SK-N-SH (cell line): ENCODE data around the gene PBXIP1. TPM values are rescaled to one million over a fixed set of nuclear protein-coding genes. Genes with fewer than 3 reads are reported as not detected.

ENCODE experiments used
- CTCF ChIA-PET: fragments of 300-600, 350-600 bp; formaldehyde crosslinking; extraction: SDS; loops from one replicate; lab custom pipeline; 2021; lab: Yijun Ruan, JAX
- POLR2A ChIA-PET: fragments of 350-600 bp; sonication (Branson Sonifier 250); formaldehyde crosslinking; extraction: SDS; loops from one replicate; lab custom pipeline; 2020; ENCODE audit warnings: antibody characterized with exemption, inconsistent platforms; lab: Yijun Ruan, JAX
- DNase-seq: peaks from one replicate; pipeline ENCODE4 v3.0.0; 2012
- H2AFZ ChIP-seq: fragments of 200-600 bp; sonication (generic); 2 replicates; pipeline ENCODE4 v1.8.1; 2016; ENCODE audit warnings: antibody characterized with exemption, mild to moderate bottlenecking, low read depth
- H3F3A ChIP-seq: fragments of 200-600 bp; sonication (generic); replicated peaks from 2 replicates; pipeline ENCODE3; 2016; ENCODE audit warnings: antibody characterized with exemption, mild to moderate bottlenecking; ENCODE audit not compliant: insufficient read depth
- H3K27ac ChIP-seq, 2 experiments: fragments of 200-500 bp in 1 of 2; fragments of 200-600 bp in 1 of 2; sonication (Bioruptor generic) in 1 of 2; sonication (generic), shearing (Covaris generic) in 1 of 2; 2 replicates each; pipeline versions ENCODE4 v1.5.1 to v1.6.1; 2014 to 2016; ENCODE audit warnings: low read depth in 2 of 2, inconsistent platforms in 1 of 2, low read length in 1 of 2, mild to moderate bottlenecking in 1 of 2, mixed read lengths in 1 of 2
- H3K27me3 ChIP-seq: fragments of 200-600 bp; sonication (generic), shearing (Covaris generic); 2 replicates; pipeline ENCODE4 v1.6.1; 2016; ENCODE audit warnings: mixed run types; ENCODE audit not compliant: insufficient read depth
- H3K36me3 ChIP-seq, 2 experiments: fragments of 200-500 bp in 1 of 2; fragments of 200-600 bp in 1 of 2; sonication (Bioruptor generic) in 1 of 2; sonication (generic) in 1 of 2; replicated peaks in 1 of 2; 2 replicates each; pipeline versions ENCODE3 to v1.5.1; 2014 to 2016; ENCODE audit warnings: low read length in 1 of 2, mild to moderate bottlenecking in 1 of 2; ENCODE audit not compliant: insufficient read depth in 2 of 2, control insufficient read depth in 1 of 2
- H3K4me1 ChIP-seq, 2 experiments: fragments of 200-500 bp in 1 of 2; fragments of 200-600 bp in 1 of 2; sonication (Bioruptor generic) in 1 of 2; sonication (generic), shearing (Covaris generic) in 1 of 2; 2 replicates each; pipeline versions ENCODE4 v1.5.1 to v1.6.1; 2014 to 2016; ENCODE audit warnings: low read depth in 1 of 2, low read length in 1 of 2, mixed run types in 1 of 2; ENCODE audit not compliant: insufficient read depth in 2 of 2, control insufficient read depth in 1 of 2
- H3K4me2 ChIP-seq: fragments of 200-600 bp; sonication (generic), shearing (Covaris generic); 2 replicates; pipeline ENCODE4 v1.6.1; 2017; ENCODE audit warnings: mixed run types
- H3K4me3 ChIP-seq, 2 experiments: fragments of 200-500 bp in 1 of 2; fragments of 200-600 bp in 1 of 2; sonication (Bioruptor generic) in 1 of 2; sonication (generic), shearing (Covaris generic) in 1 of 2; 2 replicates each; pipeline versions ENCODE4 v1.5.1 to v1.8.1; 2014 to 2016; ENCODE audit warnings: low read depth in 2 of 2, inconsistent platforms in 1 of 2, low read length in 1 of 2, mild to moderate bottlenecking in 1 of 2, mixed read lengths in 1 of 2, moderate library complexity in 1 of 2
- H3K79me2 ChIP-seq: fragments of 200-600 bp; sonication (generic); 2 replicates; pipeline ENCODE4 v1.8.1; 2017; ENCODE audit warnings: mild to moderate bottlenecking; ENCODE audit not compliant: insufficient read depth
- H3K9ac ChIP-seq: fragments of 200-600 bp; sonication (generic); 2 replicates; pipeline ENCODE4 v1.6.1; 2017; ENCODE audit warnings: mixed run types
- H3K9me2 ChIP-seq: fragments of 200-600 bp; sonication (generic); 2 replicates; pipeline ENCODE4 v1.6.1; 2017; ENCODE audit warnings: mixed run types
- H3K9me3 ChIP-seq: fragments of 200-600 bp; sonication (generic); 2 replicates; pipeline ENCODE4 v1.6.1; 2017; ENCODE audit warnings: mixed run types, mild to moderate bottlenecking, moderate library complexity
- H4K20me1 ChIP-seq: fragments of 200-600 bp; sonication (generic); 2 replicates; pipeline ENCODE4 v1.6.1; 2017; ENCODE audit warnings: mild to moderate bottlenecking, mixed run types; ENCODE audit not compliant: insufficient read depth
- CHD2 ChIP-seq: fragments of 150-350 bp; IDR thresholded peaks from 2 replicates; pipeline ENCODE4 v1.6.1; 2018; ENCODE audit warnings: low read length; ENCODE audit not compliant: partially characterized antibody
- CTCF ChIP-seq: fragments of 200-600 bp; sonication (generic); IDR thresholded peaks from 2 replicates; pipeline ENCODE4 v1.6.1; 2017; ENCODE audit warnings: antibody characterized with exemption, mild to moderate bottlenecking, moderate library complexity
- ELF1 ChIP-seq: IDR thresholded peaks from 2 replicates; pipeline ENCODE4 v1.4.0; 2012
- EP300 ChIP-seq, 2 experiments: IDR thresholded peaks; 2 replicates each; pipeline versions ENCODE4 v1.4.0 to v1.6.1; 2012; ENCODE audit warnings: borderline replicate concordance in 1 of 2, low read depth in 1 of 2, low read length in 1 of 2
- EZH2phosphoT487 ChIP-seq: fragments of 200-600 bp; sonication (generic); IDR thresholded peaks from 2 replicates; pipeline ENCODE4 v1.6.1; 2017; ENCODE audit warnings: low read depth, mixed run types, mild to moderate bottlenecking, antibody characterized with exemption, moderate library complexity, borderline replicate concordance
- FOSL2 ChIP-seq: IDR thresholded peaks from 2 replicates; pipeline ENCODE4 v1.4.0; 2012; ENCODE audit warnings: low read depth, mild to moderate bottlenecking, moderate library complexity, borderline replicate concordance
- FOXJ3 ChIP-seq: sonication (generic); formaldehyde crosslinking; IDR thresholded peaks from 2 replicates; pipeline ENCODE4 v1.5.1; 2020; ENCODE audit warnings: mild to moderate bottlenecking, missing genetic modification reagents
- FOXM1 ChIP-seq: IDR thresholded peaks from 2 replicates; pipeline ENCODE4 v1.4.0; 2012; ENCODE audit warnings: low read depth, mild to moderate bottlenecking
- GATA2 ChIP-seq: sonication (generic); formaldehyde crosslinking; IDR thresholded peaks from 2 replicates; pipeline ENCODE4 v1.5.0; 2020; ENCODE audit warnings: mild to moderate bottlenecking, missing genetic modification reagents
- JUND ChIP-seq: IDR thresholded peaks from 2 replicates; pipeline ENCODE4 v1.4.0; 2012
- MEF2A ChIP-seq: IDR thresholded peaks from 2 replicates; pipeline ENCODE4 v1.4.0; 2012; ENCODE audit warnings: low read depth, borderline replicate concordance
- NFIC ChIP-seq: IDR thresholded peaks from 2 replicates; pipeline ENCODE4 v1.4.0; 2012; ENCODE audit warnings: borderline replicate concordance
- RAD21 ChIP-seq: IDR thresholded peaks from 2 replicates; pipeline ENCODE4 v1.6.1; 2012; ENCODE audit warnings: mild to moderate bottlenecking, low read length
- RCOR1 ChIP-seq: fragments of 150-350 bp; IDR thresholded peaks from 2 replicates; pipeline ENCODE4 v1.6.1; 2017; ENCODE audit warnings: antibody characterized with exemption, low read length
- RFX5 ChIP-seq: IDR thresholded peaks from 2 replicates; pipeline ENCODE4 v1.6.1; 2012; ENCODE audit warnings: mild to moderate bottlenecking, improper control_type of control experiment, low read length
- SIN3A ChIP-seq: IDR thresholded peaks from 2 replicates; pipeline ENCODE4 v1.6.1; 2012; ENCODE audit warnings: low read depth, mild to moderate bottlenecking, low read length, moderate library complexity, borderline replicate concordance
- SMC3 ChIP-seq: IDR thresholded peaks from 2 replicates; pipeline ENCODE4 v1.6.1; 2012; ENCODE audit warnings: low read depth, low read length, improper control_type of control experiment
- WGBS: methylation state at CpG from one replicate; pipeline ENCODE4 v1.1.6; 2017; ENCODE audit warnings: low lambda C conversion rate; 5-methylcytosine and 5-hydroxymethylcytosine counted together
- polyA plus RNA-seq, 3 experiments: library from polyadenylated mRNA; depleted of rRNA; stranded (reverse); fragments of >200 nt; gene quantifications; 2 replicates each; pipeline ENCODE4 v1.2.3, GENCODE V29; 2012
- TF ChIP-seq, protein P1 (sequence below): IDR thresholded peaks from 2 replicates; pipeline ENCODE4 v1.4.0; 2012; ENCODE audit warnings: low read depth, borderline replicate concordance
- TF ChIP-seq, protein P2 (sequence below): IDR thresholded peaks from 2 replicates; pipeline ENCODE4; 2012

PBXIP1 gene
- polyA plus RNA-seq, 1 of the 3 experiments (the other 2 are of a cell fraction) = 55.9 TPM

- Histone ChIP-seq H3K4me2 (peak overlapping the region; percentile 98), H3K27me3 (no peaks in the 10 kb centered on the region), H3K9ac (peak overlapping the region; percentile 11; the same call in 1 of the 2 replicates), H3K4me3 (peak overlapping the region in 1 of 2 experiments; percentile 2; a peak in 2 of 4 replicates), H2AFZ (no peak overlapping the region), H3K36me3 (peaks cover 36 to 49% of the 10 kb centered on the region in 2 experiments), H4K20me1 (peaks cover 27% of the 10 kb centered on the region), H3K9me2 (no peaks in the 10 kb centered on the region), H3K9me3 (no peaks in the 10 kb centered on the region), H3K79me2 (peaks cover 79% of the 10 kb centered on the region), H3F3A (peaks cover 39% of the 10 kb centered on the region), H3K4me1 (peaks cover 21 to 65% of the 10 kb centered on the region in 2 experiments), H3K27ac (peak overlapping the region; percentile 13 to 97; a peak in 3 of 4 replicates)
- CTCF ChIA-PET = interaction anchor here (0.7 to 37.5 kb wide), 4 partner anchors 31 to 200 kb away, joined by 3 to 640 read pairs (median 7); partner anchors contain the start of genes LENEP and ZBTB7B
- 81% methylated on average over 2 of the region's 5 CpGs for WGBS
- POLR2A ChIA-PET = no interaction called here
- DNase-seq = no peak
- TF ChIP-seq FOXM1 (no peak), RAD21 (no peak), SMC3 (no peak), EZH2phosphoT487 (no peak), NFIC (no peak), FOXJ3 (CRISPR knock-in tag) (no peak), CTCF (no peak)
These were observed 11.5 kb upstream of the PBXIP1 start for GRCh38 chr1:154967331-154967950.

GRCh38 chr1:154966111-154966510 is 10.2 kb upstream of the PBXIP1 start:
- TF ChIP-seq SMC3 (no peak), RCOR1 (no peak), ELF1 (no peak), CTCF (no peak), FOSL2 (no peak), NFIC (no peak), EP300 (IDR thresholded peaks at IDR 0.05; ENCODE audit: borderline replicate concordance in 1 of 2, low read depth in 1 of 2, low read length in 1 of 2) (no peak), SIN3A (no peak), GATA2 (CRISPR knock-in tag) (no peak), CHD2 (no peak), MEF2A (no peak), RFX5 (no peak), FOXJ3 (CRISPR knock-in tag) (no peak), JUND (no peak)
- TF ChIP-seq, protein P1, sequence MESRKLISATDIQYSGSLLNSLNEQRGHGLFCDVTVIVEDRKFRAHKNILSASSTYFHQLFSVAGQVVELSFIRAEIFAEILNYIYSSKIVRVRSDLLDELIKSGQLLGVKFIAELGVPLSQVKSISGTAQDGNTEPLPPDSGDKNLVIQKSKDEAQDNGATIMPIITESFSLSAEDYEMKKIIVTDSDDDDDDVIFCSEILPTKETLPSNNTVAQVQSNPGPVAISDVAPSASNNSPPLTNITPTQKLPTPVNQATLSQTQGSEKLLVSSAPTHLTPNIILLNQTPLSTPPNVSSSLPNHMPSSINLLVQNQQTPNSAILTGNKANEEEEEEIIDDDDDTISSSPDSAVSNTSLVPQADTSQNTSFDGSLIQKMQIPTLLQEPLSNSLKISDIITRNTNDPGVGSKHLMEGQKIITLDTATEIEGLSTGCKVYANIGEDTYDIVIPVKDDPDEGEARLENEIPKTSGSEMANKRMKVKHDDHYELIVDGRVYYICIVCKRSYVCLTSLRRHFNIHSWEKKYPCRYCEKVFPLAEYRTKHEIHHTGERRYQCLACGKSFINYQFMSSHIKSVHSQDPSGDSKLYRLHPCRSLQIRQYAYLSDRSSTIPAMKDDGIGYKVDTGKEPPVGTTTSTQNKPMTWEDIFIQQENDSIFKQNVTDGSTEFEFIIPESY = no peak
- TF ChIP-seq, protein P2, sequence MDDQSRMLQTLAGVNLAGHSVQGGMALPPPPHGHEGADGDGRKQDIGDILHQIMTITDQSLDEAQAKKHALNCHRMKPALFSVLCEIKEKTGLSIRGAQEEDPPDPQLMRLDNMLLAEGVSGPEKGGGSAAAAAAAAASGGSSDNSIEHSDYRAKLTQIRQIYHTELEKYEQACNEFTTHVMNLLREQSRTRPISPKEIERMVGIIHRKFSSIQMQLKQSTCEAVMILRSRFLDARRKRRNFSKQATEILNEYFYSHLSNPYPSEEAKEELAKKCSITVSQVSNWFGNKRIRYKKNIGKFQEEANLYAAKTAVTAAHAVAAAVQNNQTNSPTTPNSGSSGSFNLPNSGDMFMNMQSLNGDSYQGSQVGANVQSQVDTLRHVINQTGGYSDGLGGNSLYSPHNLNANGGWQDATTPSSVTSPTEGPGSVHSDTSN = no peak
- no peaks in the 10 kb centered on the region for H3K9me3 ChIP-seq
- H3K9ac ChIP-seq = no peak overlapping the region
- 0 out of 2 replicates have a peak overlapping the region, but pooled peaks have one; percentile 29 for H3K4me2 ChIP-seq
- no peaks in the 10 kb centered on the region for H3K27me3 ChIP-seq
- ChIA-PET CTCF (interaction anchor here (0.8 to 37.5 kb wide), 5 partner anchors 10 to 95 kb away, joined by 3 to 640 read pairs (median 5); partner anchors contain the start of genes LENEP and ZBTB7B), POLR2A (interaction anchor here (1.4 kb wide), 1 partner anchor 26 kb away, joined by 3 read pairs; no protein-coding TSS in a partner anchor)
- peaks cover 36 to 50% of the 10 kb centered on the region in 2 experiments for H3K36me3 ChIP-seq
- peak overlapping the region in 1 of 2 experiments; percentile 13; a peak in 1 of 4 replicates for H3K27ac ChIP-seq
- H3F3A ChIP-seq = peaks cover 28% of the 10 kb centered on the region
- peaks cover 74% of the 10 kb centered on the region for H3K79me2 ChIP-seq
- H3K4me3 ChIP-seq = no peak overlapping the region
- H2AFZ ChIP-seq = no peak overlapping the region
- peaks cover 9 to 54% of the 10 kb centered on the region in 2 experiments for H3K4me1 ChIP-seq
- DNase-seq = no peak
- no peaks in the 10 kb centered on the region for H3K9me2 ChIP-seq
- H4K20me1 ChIP-seq = peaks cover 27% of the 10 kb centered on the region
- 88% methylated on average over 3 of the region's 7 CpGs for WGBS
